ENCODE measurements around the gene MASP2. TPM values are rescaled to one million over a fixed set of nuclear protein-coding genes. Genes with fewer than 3 reads are reported as not detected.
A peak's percentile ranks its signal among the peaks of the same experiment; 100 is the strongest.

The MASP2 gene
- total RNA-seq, 1 donor from 2014 or later, result not detected

- Histone ChIP-seq H3K9me3 (no peaks in the 10 kb centered on the region), H3K27ac (no peak overlapping the region), H3K36me3 (no peaks in the 10 kb centered on the region), H3K4me3 (no peak overlapping the region), H3K4me1 (no peaks in the 10 kb centered on the region), H3K27me3 (ENCODE audit: low read depth) (no peaks in the 10 kb centered on the region)
- DNase-seq, result no peak
- ATAC-seq, result no peak
- intact Hi-C loops (cut with DNase I), result no loop called here
- TF ChIP-seq CTCF (IDR thresholded peaks at IDR 0.05), result no peak
Observed at GRCh38 chr1:10987840-10988417, 59.1 kb downstream of the MASP2 start.

DNA sequence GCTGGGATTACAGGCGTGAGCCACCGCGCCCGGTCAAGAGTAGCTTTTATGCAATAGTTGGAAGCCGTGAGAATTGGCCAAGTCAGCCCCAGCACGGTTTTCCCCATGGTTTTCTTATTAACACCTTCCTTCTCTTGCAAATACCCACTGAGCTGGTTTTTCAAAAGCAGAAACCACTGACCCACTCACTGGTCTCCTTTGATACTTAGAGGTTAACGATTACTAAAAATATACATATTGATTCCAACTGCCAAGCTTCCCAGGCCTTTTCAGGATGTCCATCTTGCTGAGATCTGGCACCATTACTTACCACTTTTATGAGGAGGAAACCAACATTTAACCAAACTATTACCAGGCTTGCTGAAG is 60.5 kb downstream of the MASP2 start:
- Histone ChIP-seq H3K36me3 (no peaks in the 10 kb centered on the region), H3K4me1 (no peaks in the 10 kb centered on the region), H3K27me3 (ENCODE audit: low read depth) (no peaks in the 10 kb centered on the region), H3K4me3 (no peak overlapping the region), H3K27ac (no peak overlapping the region), H3K9me3 (no peaks in the 10 kb centered on the region)
- TF ChIP-seq CTCF (IDR thresholded peaks at IDR 0.05), result no peak
- ATAC-seq, result no peak
- no peak for DNase-seq
- intact Hi-C loops (cut with DNase I), result no loop called here

DNA sequence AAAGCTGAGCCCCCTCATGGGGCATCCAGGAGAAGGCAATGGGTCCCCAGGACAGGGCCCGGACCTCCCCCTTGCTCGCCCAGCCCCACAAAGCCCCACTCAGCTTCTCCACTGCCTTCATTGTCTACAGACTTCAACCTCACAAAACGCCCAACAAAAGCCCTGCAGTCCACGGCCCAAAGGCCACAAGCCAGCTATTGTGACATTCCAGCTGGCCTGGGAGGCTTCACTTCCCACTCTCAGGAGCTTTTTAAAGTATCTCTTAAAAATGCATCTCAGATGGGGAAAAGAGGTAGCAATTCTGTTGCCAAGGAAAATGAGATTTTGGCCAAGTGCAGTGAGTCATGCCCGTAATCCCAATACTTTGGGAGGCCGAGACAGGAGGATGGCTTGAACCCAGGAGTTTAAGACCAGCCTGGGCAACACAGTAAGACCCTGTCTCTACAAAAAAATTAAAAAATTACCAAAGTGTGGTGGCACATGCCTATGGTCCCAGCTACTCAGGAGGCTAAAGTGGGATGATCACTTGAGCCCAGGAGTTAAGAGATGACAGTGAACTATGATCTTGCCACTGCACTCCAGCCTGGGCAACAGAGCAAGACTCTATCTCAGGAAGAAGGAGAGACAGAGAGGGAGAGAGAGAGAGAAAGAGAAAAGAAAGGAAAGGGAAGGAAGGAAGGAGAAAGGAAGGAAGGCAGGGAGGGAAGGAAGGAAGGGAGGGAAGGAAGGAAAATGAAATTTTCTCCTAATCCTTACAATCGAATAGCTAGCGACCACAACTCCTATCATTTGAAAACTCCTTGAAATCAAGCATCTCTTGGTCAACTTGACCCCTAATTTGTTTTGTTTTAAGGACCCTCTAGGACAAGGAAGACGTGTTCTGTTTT is 66.0 kb downstream of the MASP2 start:
- DNase-seq, result no peak
- intact Hi-C loops (cut with DNase I), result no loop called here
- no peak overlapping the region for H3K4me3 ChIP-seq

GRCh38 chr1:10980094-10980577 is 66.9 kb downstream of the MASP2 start:
- DNase-seq (peak; percentile 86), ATAC-seq (peak; percentile 95 to 96)
- Histone ChIP-seq H3K27ac (peak overlapping the region; percentile 49), H3K4me1 (peaks cover 20% of the 10 kb centered on the region), H3K4me3 (peak overlapping the region; percentile 24), H3K36me3 (no peaks in the 10 kb centered on the region), H3K27me3 (ENCODE audit: low read depth) (no peaks in the 10 kb centered on the region), H3K9me3 (no peaks in the 10 kb centered on the region)
- peak; percentile 46 for TF ChIP-seq CTCF (IDR thresholded peaks at IDR 0.05)
- intact Hi-C loops (cut with DNase I), result no loop called here

More for the DNA sequence above, 66.0 kb downstream of the MASP2 start:
- Histone ChIP-seq H3K4me1 (peaks cover 20% of the 10 kb centered on the region), H3K9me3 (no peaks in the 10 kb centered on the region), H3K27ac (no peak overlapping the region), H3K36me3 (no peaks in the 10 kb centered on the region), H3K27me3 (ENCODE audit: low read depth) (no peaks in the 10 kb centered on the region)
- TF ChIP-seq CTCF (IDR thresholded peaks at IDR 0.05), result no peak
- peak in 1 of 2 donors; percentile 5 for ATAC-seq

- ATAC-seq (peak; percentile 27 to 44), DNase-seq (no peak)
- intact Hi-C loops (cut with DNase I), result no loop called here
- H3K27ac ChIP-seq, result peak overlapping the region; percentile 49
- H3K9me3 ChIP-seq, result no peaks in the 10 kb centered on the region
- H3K27me3 ChIP-seq (ENCODE audit: low read depth), result no peaks in the 10 kb centered on the region
- H3K4me1 ChIP-seq, result peaks cover 20% of the 10 kb centered on the region
- TF ChIP-seq CTCF (IDR thresholded peaks at IDR 0.05), result no peak
- no peak overlapping the region for H3K4me3 ChIP-seq
- H3K36me3 ChIP-seq, result no peaks in the 10 kb centered on the region
Observed at GRCh38 chr1:10979483-10979920, 67.5 kb downstream of the MASP2 start.

All from lower lobe of right lung (tissue), 2 donors.